ENCODE data around the gene AGK. TPM values are rescaled to one million over a fixed set of nuclear protein-coding genes. Genes with fewer than 3 reads are reported as not detected.

The AGK gene
- total and polyA plus RNA-seq, 2 donors (not counting 1 experiment from before 2014, with no cell fraction given) = 12.8 to 26.1 TPM

DNA sequence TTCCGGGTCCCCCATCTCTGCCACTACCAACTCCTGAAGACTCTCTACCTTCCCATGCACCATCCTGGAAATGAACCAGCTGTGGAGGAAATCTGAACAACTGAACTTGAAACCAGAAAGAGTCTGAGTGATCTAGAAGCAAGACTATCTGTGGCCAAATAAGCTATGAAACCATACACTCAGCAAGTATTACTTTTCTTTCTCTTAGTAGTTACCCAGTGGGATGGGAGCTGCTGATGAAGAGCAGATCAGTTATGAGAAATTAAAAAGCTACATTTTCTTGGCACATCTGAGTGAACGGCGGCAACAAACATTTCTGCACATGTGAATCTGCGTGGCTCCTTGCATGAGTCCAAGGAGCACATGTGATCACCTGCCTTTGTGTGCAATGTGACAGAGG lies 31.6 kb upstream of the AGK start:
- no peak overlapping the region for H3K27ac Mint-ChIP-seq
- H2AFZ ChIP-seq (ENCODE audit: insufficient read depth, low read depth, low read length, poor library complexity, severe bottlenecking) = no peak overlapping the region
- H3K4me3 Mint-ChIP-seq = no peak overlapping the region
- H3K4me1 ChIP-seq (ENCODE audit: control insufficient read depth in 2 of 2, insufficient read depth in 2 of 2, low read length in 2 of 2) = no peaks in the 10 kb centered on the region
- H3K9me3 Mint-ChIP-seq (ENCODE audit: insufficient read depth) = no peaks in the 10 kb centered on the region
- H3K4me3 ChIP-seq (ENCODE audit: control extremely low read depth in 1 of 5, extremely low read depth in 1 of 5, insufficient read depth in 1 of 5, low read depth in 2 of 5, low read length in 4 of 5) = no peak overlapping the region
- no peaks in the 10 kb centered on the region for H3K4me1 Mint-ChIP-seq
- H3K27me3 Mint-ChIP-seq = peaks cover 22% of the 10 kb centered on the region
- ChIA-PET POLR2A (no interaction called here), CTCF (interaction anchor here (2.4 kb wide), 1 partner anchor 14 kb away, joined by 9 read pairs; no protein-coding TSS in a partner anchor)
- no peaks in the 10 kb centered on the region for H3K36me3 ChIP-seq (replicated peaks in 1 of 2; ENCODE audit: control extremely low read depth in 1 of 2, control insufficient read depth in 1 of 2, extremely low read depth in 1 of 2, insufficient read depth in 2 of 2, low read length in 1 of 2)
- peaks cover 0 to 6% (median 2%) of the 10 kb centered on the region in 4 experiments for H3K27me3 ChIP-seq (replicated peaks in 1 of 4; ENCODE audit: control extremely low read depth in 1 of 4, control insufficient read depth in 3 of 4, insufficient read depth in 4 of 4, low read length in 3 of 4)
- no peaks in the 10 kb centered on the region for H4K20me1 ChIP-seq (ENCODE audit: control insufficient read depth, insufficient read depth, low read length, poor library complexity, severe bottlenecking)
- no peak overlapping the region for H3K27ac ChIP-seq (ENCODE audit: low read length in 2 of 2)
- H3K4me2 ChIP-seq (replicated peaks; ENCODE audit: low read depth, low read length, poor library complexity, severe bottlenecking) = no peak overlapping the region
- no peak overlapping the region for H3K9ac ChIP-seq (ENCODE audit: low read length)
- no peak for TF ChIP-seq EZH2 (IDR thresholded peaks at IDR 0.05; ENCODE audit: borderline replicate concordance, insufficient read depth, low read depth, low read length, poor library complexity, severe bottlenecking)
- TF ChIP-seq, protein P1, sequence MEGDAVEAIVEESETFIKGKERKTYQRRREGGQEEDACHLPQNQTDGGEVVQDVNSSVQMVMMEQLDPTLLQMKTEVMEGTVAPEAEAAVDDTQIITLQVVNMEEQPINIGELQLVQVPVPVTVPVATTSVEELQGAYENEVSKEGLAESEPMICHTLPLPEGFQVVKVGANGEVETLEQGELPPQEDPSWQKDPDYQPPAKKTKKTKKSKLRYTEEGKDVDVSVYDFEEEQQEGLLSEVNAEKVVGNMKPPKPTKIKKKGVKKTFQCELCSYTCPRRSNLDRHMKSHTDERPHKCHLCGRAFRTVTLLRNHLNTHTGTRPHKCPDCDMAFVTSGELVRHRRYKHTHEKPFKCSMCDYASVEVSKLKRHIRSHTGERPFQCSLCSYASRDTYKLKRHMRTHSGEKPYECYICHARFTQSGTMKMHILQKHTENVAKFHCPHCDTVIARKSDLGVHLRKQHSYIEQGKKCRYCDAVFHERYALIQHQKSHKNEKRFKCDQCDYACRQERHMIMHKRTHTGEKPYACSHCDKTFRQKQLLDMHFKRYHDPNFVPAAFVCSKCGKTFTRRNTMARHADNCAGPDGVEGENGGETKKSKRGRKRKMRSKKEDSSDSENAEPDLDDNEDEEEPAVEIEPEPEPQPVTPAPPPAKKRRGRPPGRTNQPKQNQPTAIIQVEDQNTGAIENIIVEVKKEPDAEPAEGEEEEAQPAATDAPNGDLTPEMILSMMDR (IDR thresholded peaks at IDR 0.05) = no peak
- H3K79me2 ChIP-seq (ENCODE audit: control insufficient read depth, insufficient read depth, low read length) = no peaks in the 10 kb centered on the region
- intact Hi-C loops (cut with micrococcal nuclease) = no loop called here
- peaks cover 0 to 3% (median 0%) of the 10 kb centered on the region in 3 donors for H3K9me3 ChIP-seq (ENCODE audit: control extremely low read depth in 1 of 3, control insufficient read depth in 2 of 3, insufficient read depth in 1 of 3, low read length in 2 of 3)
- DNase-seq = no peak
- no peak for ATAC-seq (ENCODE audit: low read depth)
- WGBS (ENCODE audit: insufficient coverage) = 93% methylated on average over 3 of the region's 4 CpGs

DNA sequence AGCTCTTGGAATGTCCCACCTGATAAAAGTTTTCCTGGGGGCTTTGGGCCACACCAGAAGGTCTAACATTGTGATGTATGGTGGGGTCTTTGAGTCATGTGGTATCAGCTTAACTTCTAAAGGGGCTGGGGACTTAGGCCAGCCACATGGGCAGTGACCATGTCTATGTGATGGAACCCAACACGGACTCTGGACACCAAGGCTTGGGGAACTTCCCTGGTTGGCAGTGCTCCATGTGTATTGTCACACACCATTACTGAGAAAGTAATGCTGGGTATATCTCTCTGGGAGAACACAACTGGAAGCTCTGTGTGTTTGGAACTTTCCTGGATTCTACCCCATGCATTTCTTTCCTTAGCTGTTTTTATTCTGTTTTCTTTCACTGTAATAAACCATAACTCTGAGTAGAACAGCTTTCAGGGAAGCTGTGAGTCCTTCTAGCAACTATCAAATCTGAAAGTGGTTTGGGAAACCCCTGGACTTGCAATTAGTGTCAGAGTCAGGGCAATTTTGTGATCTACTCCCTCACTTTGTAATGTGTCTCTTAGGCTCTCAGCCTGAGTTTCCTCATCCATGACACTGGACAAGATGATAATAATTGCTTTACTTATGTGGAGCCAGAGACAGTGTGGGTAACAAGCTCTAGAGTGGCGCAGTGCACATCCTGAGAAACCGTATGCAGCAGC lies 28.4 kb upstream of the AGK start:
- ChIA-PET POLR2A (no interaction called here), CTCF (interaction anchor here (1.6 kb wide), 1 partner anchor 11 kb away, joined by 7 read pairs; no protein-coding TSS in a partner anchor)
- Histone ChIP-seq H3K4me3 (ENCODE audit: control extremely low read depth in 1 of 5, extremely low read depth in 1 of 5, insufficient read depth in 1 of 5, low read depth in 2 of 5, low read length in 4 of 5) (no peak overlapping the region), H3K9ac (ENCODE audit: low read length) (no peak overlapping the region), H3K9me3 (ENCODE audit: control extremely low read depth in 1 of 3, control insufficient read depth in 2 of 3, insufficient read depth in 1 of 3, low read length in 2 of 3) (peaks cover 0 to 3% (median 0%) of the 10 kb centered on the region in 3 donors), H2AFZ (ENCODE audit: insufficient read depth, low read depth, low read length, poor library complexity, severe bottlenecking) (no peak overlapping the region), H3K36me3 (replicated peaks in 1 of 2; ENCODE audit: control extremely low read depth in 1 of 2, control insufficient read depth in 1 of 2, extremely low read depth in 1 of 2, insufficient read depth in 2 of 2, low read length in 1 of 2) (no peaks in the 10 kb centered on the region), H3K4me1 (ENCODE audit: control insufficient read depth in 2 of 2, insufficient read depth in 2 of 2, low read length in 2 of 2) (no peaks in the 10 kb centered on the region), H4K20me1 (ENCODE audit: control insufficient read depth, insufficient read depth, low read length, poor library complexity, severe bottlenecking) (no peaks in the 10 kb centered on the region), H3K79me2 (ENCODE audit: control insufficient read depth, insufficient read depth, low read length) (no peaks in the 10 kb centered on the region), H3K27me3 (replicated peaks in 1 of 4; ENCODE audit: control extremely low read depth in 1 of 4, control insufficient read depth in 3 of 4, insufficient read depth in 4 of 4, low read length in 3 of 4) (peaks cover 0 to 4% (median 0%) of the 10 kb centered on the region in 4 experiments), H3K4me2 (replicated peaks; ENCODE audit: low read depth, low read length, poor library complexity, severe bottlenecking) (no peak overlapping the region), H3K27ac (ENCODE audit: low read length in 2 of 2) (no peak overlapping the region)
- H3K9me3 Mint-ChIP-seq (ENCODE audit: insufficient read depth) = no peaks in the 10 kb centered on the region
- 77% methylated on average over 1 of the region's 3 CpGs for WGBS (ENCODE audit: insufficient coverage)
- ATAC-seq (ENCODE audit: low read depth) = no peak
- H3K27me3 Mint-ChIP-seq = peaks cover 25% of the 10 kb centered on the region
- H3K4me3 Mint-ChIP-seq = no peak overlapping the region
- H3K27ac Mint-ChIP-seq = no peak overlapping the region
- DNase-seq = no peak
- TF ChIP-seq EZH2 (IDR thresholded peaks at IDR 0.05; ENCODE audit: borderline replicate concordance, insufficient read depth, low read depth, low read length, poor library complexity, severe bottlenecking) = no peak
- TF ChIP-seq, protein P1 (IDR thresholded peaks at IDR 0.05) = no peak
- intact Hi-C loops (cut with micrococcal nuclease) = no loop called here
- no peaks in the 10 kb centered on the region for H3K4me1 Mint-ChIP-seq
